Measurements from ENCODE around the gene RSPH9.

- TF ChIP-seq POLR2A (IDR thresholded peaks at IDR 0.05): no peak
- TF ChIP-seq CTCF (IDR thresholded peaks at IDR 0.05): no peak
These were observed 68.9 kb downstream of the RSPH9 start for GRCh38 chr6:43713643-43714310.

All from heart left ventricle (tissue), 13 donors.